Neural cell (in vitro differentiated cells): ENCODE measurements around the gene TSACC.

Source experiments
- CTCF ChIP-seq: fragments of 450-650 bp; IDR thresholded peaks from 2 replicates; pipeline ENCODE4 v1.5.1; 2014; ENCODE audit warnings: antibody characterized with exemption, mild to moderate bottlenecking, moderate library complexity; ENCODE audit not compliant: poor library complexity, severe bottlenecking
- EP300 ChIP-seq: fragments of 450-650 bp; conservative IDR thresholded peaks from 2 replicates; pipeline ENCODE4 v1.6.1; 2014; ENCODE audit warnings: antibody characterized with exemption, mild to moderate bottlenecking, moderate library complexity; ENCODE audit not compliant: poor library complexity, severe bottlenecking
- POLR2AphosphoS5 ChIP-seq: IDR thresholded peaks from 2 replicates; pipeline ENCODE4 v1.6.1; 2012
- RAD21 ChIP-seq: fragments of 450-650 bp; conservative IDR thresholded peaks from 2 replicates; pipeline ENCODE4 v1.6.1; 2014; ENCODE audit warnings: antibody characterized with exemption, mild to moderate bottlenecking, moderate library complexity
- TAF1 ChIP-seq: IDR thresholded peaks from 2 replicates; pipeline ENCODE4 v1.6.1; 2012; ENCODE audit warnings: low read depth

- no peak for TF ChIP-seq TAF1
- TF ChIP-seq EP300 = no peak
- peak; percentile 92 for TF ChIP-seq RAD21
- TF ChIP-seq POLR2AphosphoS5 = no peak
- TF ChIP-seq CTCF = peak; percentile 92
Measured at GRCh38 chr1:156385534-156386031, 47.3 kb downstream of the TSACC start.
